ENCODE results near the gene DYNLL2. TPM values are rescaled to one million over a fixed set of nuclear protein-coding genes. Genes with fewer than 3 reads are reported as not detected.

The DYNLL2 gene
- total RNA-seq, 1 experiment from 2014 or later, result 16.0 TPM

GRCh38 chr17:58144801-58145200, 61.6 kb downstream of the DYNLL2 start:
- H3K27ac ChIP-seq, result no peak overlapping the region
- H3K36me3 ChIP-seq, result no peaks in the 10 kb centered on the region
- H3K9me3 ChIP-seq (replicated peaks), result peaks cover 5% of the 10 kb centered on the region
- no peaks in the 10 kb centered on the region for H3K4me1 ChIP-seq
- no peak overlapping the region for H3K4me3 ChIP-seq
- H3K27me3 ChIP-seq, result no peaks in the 10 kb centered on the region
- no peak for DNase-seq

Other genes with a start within 250 kb of the DYNLL2 start
- 28.4 and 36.5 TPM in 2 replicates for gene MRPS23, start 233.4 kb upstream of the DYNLL2 start, total RNA-seq (2014; rRNA removed; shearing (Covaris generic))
- gene CUEDC1, start 128.0 kb upstream of the DYNLL2 start, total RNA-seq (2014; rRNA removed; shearing (Covaris generic)), result 11.6 and 14.4 TPM in 2 replicates
- gene VEZF1, start 95.2 kb upstream of the DYNLL2 start, total RNA-seq (2014; rRNA removed; shearing (Covaris generic)), result 74.9 and 78.9 TPM in 2 replicates
- gene SRSF1, start 76.2 kb upstream of the DYNLL2 start, total RNA-seq (2014; rRNA removed; shearing (Covaris generic)), result 549 and 575 TPM in 2 replicates
- not detected in 2 replicates for gene OR4D1, start 65.0 kb downstream of the DYNLL2 start, total RNA-seq (2014; rRNA removed; shearing (Covaris generic))
- 0.08 TPM in 1 of 2 replicates, not detected in the other for gene OR4D2, start 83.6 kb downstream of the DYNLL2 start, total RNA-seq (2014; rRNA removed; shearing (Covaris generic))
- not detected in 2 replicates for gene EPX, start 109.3 kb downstream of the DYNLL2 start, total RNA-seq (2014; rRNA removed; shearing (Covaris generic))
- 9.0 and 15.5 TPM in 2 replicates for gene MKS1, start 135.8 kb downstream of the DYNLL2 start, total RNA-seq (2014; rRNA removed; shearing (Covaris generic))
- not detected in 2 replicates for gene LPO, start 155.2 kb downstream of the DYNLL2 start, total RNA-seq (2014; rRNA removed; shearing (Covaris generic))
- 5.2 and 6.4 TPM in 2 replicates for gene MPO, start 197.5 kb downstream of the DYNLL2 start, total RNA-seq (2014; rRNA removed; shearing (Covaris generic))
- 0.53 and 0.58 TPM in 2 replicates for gene TSPOAP1, start 245.4 kb downstream of the DYNLL2 start, total RNA-seq (2014; rRNA removed; shearing (Covaris generic))